NCI-H226 (cell line): ENCODE measurements around the gene AHRR.

Experiments used
- DNase-seq: peaks from one replicate; pipeline ENCODE4 v3.0.0-alpha.2; 2015

The AHRR gene

DNA sequence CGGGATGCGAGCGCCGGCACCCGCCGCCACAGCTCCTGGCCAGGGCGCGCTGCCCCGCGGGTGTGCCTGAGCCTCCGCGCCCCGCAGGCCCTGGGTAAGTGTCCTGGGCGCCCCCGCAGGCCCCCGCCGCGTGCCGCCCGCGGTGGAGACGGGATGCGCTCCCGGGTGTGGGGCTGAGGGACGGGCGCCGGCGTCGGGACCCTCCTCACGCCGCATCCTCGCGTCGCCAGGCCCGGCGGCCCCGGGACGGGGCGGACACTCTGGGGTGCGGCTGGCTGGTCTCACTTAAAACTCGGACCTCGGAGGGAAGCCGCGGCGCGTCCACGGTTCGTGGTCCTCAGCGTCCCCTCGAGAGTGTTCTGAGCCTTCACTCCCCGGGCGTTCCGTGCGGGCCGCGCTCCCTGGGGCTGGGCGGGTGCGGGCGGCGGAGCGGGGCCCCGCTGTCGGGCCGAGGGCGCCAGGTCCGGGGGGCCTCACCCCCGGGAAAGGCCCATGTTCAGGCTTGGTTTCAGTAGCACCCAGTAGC is 275 bp downstream of the AHRR start:
- no peak for DNase-seq

DNA sequence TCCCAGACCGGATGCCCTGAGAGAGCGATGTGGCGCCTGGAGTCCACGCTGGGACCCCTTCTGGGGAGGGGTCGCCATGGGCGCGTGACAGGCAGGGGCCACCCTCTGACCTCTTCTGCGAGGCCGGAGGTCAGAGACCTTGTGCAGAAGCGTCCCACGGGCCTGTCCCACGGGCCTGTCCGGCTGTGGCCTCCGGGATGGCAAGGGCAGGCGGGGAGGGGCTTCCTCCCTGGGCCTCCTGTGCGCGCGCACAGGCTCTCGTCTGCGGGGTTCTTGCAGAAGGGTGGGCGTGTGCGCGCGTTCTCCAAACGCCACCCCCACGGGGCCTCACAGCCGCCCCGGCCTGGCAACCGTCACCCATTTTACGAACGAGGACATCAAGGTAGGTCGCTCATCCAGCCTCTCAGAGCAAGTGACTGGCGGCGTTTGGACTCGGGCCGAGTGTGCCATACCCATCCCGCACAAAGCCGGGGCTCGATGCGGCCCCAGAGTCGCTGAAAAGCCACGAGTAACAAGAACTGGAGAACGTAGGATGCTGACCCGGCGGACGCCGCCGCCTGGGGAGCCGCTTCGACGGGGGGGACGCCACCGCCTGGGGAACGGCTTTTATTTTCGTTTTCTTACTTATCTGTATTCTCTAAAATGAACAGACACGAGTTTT is 897 bp downstream of the AHRR start:
- DNase-seq, result no peak

DNA sequence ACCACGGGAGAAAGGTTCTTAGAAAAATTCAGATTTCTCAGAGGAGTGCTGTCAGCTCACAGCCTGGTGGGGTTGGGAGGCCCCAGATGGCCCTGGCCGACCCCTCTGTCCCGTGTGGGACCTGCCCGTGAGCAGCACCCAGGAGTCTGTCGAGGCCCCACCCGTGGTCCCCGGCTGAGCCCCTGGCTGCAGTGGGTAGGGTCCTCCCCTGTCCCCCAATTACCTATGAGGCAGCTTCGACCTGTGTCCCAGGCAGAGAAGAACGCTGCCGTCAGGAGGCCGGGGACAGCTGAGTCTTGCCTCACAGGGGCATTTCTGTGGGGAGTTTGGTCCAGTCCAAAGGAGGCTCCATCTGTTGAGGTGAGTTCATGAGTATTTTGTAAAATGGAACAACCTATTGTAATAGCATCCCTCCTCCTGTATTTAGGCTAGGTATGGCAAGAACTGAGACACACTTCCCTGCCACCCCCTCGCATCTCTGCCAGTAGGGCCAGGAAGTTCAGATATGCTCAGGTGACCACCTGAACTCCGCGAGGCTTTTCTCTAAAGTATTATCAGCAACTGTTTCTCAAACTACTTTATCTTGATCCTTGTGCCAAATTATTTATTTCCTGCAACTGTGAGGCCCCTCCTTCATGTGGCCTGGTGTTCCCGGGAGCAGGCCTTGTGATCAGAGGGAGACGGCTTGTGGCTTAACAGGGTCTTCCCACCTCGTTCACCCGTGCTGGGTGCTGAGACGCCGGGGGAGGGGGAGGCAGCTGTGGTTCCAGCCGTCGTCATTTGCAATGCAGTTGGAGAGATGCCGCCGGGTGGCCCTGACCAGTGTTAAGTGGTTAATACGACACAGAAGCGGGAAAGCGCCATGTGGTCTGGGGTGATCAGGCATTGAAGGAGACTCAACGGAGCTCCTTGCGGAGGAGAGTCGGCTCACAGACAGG is 1.7 kb downstream of the AHRR start:
- no peak for DNase-seq

DNA sequence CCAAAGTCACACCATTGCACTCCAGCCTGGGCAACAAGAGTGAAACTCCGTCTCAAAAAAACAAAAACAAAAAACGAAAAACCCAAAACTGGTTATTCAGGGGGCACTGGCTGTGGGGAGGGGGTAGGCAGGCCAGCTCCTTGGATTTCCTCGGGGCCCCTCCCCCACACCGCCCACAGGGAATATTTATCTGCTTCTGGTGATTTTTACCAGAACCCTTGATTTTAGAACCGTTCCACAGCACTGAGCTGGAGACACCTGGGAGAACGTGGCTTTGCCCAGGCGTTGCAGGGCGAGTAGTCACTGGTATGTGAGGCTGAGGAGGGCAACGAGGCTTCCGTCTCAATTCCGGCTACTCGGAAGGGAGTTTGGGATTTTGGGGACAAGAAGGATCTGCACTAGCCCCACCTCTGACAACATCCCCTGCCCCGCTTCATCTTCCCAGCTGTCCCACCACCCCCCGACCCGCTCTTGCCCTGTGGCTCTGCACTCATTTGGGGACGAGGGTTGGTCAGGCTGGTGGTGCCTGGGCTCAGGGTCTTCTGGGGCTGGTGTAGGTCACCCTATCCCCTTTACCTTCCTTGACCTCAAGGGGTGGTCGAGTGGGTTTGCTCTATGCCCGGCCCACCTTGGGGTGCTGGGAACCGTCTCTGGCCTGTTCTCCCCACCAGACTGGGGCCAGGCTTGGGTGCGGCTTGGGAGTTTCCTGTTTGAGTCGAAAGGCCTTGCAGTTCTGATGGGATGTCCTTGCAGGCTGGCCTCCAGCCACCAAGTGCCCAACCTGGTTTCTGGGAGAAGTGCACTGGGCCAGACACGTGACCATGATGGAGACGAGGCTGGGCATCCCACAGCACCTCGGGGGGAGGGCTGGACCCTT is 3.5 kb downstream of the AHRR start:
- DNase-seq, result no peak

DNA sequence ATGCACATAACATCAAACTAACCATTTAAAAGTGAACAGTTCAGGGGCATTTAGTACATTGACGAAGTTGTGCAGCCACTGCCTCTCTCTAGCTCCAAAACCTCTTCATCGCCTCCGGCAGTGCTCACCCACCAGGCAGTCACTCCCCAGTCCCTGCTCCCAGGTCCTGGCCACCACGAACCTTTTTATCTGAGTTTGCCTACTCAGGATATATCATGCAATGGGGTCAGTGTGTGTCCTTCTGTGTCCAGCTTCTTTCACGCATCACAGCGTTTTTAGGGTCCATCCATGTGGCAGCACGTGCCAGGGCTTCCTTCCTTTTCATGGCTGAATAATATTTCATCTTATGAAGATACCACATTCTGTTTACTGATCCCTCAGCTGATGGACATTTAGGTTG is 4.6 kb downstream of the AHRR start:
- no peak for DNase-seq

DNA sequence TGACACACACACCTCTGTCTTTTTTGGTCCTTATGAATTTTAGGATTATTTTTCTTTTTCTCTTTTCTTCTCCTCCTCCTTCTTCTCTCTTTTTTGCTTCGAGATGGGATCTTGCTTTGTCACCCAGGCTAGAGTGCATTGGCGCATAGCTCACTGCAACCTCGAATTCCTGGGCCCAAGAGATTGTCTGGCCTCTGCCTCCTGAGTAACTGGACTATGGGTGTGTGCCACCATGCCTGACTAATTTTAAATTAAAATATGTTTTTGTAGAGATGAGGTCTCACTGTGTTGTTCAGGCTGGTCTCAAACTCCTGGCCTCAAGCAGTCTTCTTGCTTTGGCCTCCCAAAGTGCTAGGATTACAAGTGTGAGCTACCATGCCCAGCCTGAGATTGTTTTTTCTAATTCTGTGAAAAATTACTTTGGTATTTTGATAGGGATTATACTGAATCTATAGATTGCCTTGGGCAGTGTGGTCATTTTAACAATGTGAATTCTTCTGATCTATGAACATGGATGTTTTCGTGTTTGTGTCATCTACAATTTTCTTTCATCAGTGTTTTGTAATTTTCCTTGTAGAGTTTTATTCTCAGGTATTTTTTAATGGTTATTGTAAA is 7.7 kb downstream of the AHRR start:
- peak; percentile 16 for DNase-seq

DNA sequence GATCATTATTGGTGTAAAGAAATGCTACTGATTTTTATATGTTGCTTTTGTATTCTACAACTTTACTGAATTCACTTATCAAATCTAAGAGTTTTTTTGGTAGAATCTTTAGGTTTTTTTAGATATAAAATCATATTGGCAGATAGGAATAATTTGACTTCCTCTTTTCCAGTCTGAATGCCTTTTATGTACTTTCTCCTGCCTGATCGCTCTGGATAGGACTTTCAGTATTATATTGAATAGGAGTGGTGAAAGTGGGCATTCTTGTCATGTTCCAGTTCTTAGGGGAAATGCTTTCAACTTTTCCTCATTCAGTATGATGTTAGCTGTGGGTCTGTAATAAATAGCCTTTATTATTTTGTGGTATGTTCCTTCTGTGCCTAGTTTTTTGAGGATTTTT is 8.3 kb downstream of the AHRR start:
- no peak for DNase-seq

DNA sequence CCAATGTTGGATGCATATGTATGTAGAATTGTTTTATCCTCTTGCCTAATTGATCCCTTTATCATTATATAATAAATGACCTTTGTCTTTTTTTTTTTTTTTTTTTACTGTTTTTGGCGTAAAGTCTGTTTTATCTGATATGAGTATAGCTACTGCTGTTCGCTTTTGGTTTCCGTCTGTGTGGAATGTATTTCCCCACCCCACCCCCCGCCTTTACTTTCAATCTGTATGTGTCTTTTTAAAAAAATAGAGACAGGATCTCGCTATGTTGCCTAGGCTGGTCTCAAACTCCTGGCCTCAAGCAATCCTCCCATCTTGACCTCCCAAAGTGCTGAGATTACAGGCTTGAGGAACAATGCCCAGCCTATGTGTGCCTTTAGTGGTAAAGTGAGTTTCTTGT is 11.3 kb downstream of the AHRR start:
- DNase-seq, result no peak

DNA sequence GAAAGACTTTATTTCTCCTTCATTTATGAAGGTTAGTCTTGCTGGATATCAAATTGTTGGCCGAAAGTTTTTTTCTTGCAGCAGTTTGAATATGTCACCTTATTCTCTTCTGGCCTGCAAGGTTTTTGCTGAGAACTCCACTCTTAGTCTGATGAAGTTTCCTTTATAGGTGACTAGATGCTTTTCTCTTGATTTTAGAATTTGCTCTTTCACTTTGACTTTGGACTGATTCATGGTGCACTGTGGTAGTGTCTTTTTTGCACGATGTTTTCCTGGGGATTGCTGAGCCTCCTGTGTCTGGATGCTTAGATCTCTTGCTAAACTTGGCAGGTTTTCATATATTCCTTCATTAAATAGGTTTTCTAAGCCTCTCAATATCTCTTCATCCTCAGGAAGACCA is 12.4 kb downstream of the AHRR start:
- no peak for DNase-seq

DNA sequence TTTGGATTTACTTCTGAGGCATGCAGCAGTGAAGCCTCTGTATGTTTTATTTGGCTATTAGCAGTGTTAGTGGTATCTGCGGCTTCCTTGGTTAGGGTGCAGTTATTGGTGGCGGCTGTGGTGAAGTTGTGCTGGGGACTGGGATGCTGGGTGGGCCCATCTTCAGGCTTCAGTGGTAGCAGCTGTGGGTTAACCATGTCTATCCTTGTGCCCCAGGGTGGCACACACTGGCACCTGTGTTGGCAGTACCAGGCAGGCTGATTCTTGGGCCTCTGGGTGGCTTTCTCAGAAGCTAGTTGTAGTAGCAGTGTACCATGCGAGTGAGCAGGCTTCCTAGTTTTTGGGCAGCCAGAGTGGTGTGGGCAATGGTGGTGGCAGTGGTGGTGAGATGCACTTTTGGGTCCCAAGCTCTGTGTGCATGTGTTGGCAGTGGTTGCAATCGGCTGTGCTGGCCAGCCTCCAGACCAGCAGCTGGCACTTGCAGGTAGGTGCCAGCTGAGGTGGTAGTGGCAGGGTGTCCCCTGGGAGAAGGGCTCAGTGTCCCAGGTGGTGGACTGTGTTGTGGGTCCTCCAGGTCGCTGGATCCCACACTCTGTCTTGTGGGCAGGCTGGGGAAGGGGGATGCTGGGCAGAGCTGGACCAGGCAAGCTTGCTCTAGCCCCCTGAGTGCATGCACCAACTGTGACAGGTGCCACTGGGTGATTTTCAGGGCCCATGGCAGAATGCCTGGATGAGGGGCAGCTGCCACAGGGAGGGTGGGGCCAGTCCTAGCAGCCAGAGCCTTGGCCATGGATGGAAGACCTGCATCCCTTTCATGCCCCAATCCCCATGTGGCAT is 13.6 kb downstream of the AHRR start:
- DNase-seq, result no peak

DNA sequence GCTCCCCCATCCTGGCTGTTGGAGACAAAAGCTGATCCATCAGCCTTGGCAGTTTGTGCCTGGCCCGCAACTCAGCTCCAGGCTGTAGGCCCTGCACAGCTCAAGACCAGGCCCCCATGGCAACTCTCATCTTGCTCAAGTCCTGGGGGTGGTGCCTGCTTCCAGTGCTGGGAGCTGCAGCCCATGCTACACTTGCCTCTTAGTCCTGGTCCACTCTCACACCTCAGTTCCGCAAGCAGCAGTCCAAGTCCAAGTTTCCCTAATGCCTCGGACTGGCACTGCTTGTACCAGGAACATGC is 14.2 kb downstream of the AHRR start:
- no peak for DNase-seq

DNA sequence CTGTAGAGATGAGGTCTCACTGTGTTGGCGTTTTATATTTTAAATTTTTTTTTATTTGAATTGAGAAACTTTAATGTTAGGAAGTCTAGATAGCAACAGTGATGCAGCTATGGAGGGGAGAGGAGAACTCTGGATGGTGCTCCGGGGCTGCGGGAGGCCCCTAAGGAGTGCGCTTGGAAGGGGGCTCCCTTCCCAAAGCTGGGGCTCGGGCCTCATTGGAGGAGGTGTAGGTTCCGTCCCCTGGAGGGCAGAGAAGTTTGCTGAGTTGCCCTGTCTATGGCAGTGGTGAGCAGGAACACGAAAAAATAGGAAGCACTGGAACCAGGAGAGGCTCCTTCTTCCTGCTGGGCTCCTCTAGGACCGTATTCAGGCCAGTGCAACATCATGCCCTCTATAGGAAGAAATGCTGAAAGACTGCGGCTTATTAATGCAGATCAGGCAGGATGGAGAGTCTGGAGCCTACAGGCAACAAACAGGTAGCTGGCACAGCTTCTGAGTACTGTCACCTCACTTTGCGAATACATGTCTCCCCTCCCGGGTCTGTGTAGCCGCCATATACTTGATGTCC is 16.1 kb downstream of the AHRR start:
- DNase-seq, result peak; percentile 39

DNA sequence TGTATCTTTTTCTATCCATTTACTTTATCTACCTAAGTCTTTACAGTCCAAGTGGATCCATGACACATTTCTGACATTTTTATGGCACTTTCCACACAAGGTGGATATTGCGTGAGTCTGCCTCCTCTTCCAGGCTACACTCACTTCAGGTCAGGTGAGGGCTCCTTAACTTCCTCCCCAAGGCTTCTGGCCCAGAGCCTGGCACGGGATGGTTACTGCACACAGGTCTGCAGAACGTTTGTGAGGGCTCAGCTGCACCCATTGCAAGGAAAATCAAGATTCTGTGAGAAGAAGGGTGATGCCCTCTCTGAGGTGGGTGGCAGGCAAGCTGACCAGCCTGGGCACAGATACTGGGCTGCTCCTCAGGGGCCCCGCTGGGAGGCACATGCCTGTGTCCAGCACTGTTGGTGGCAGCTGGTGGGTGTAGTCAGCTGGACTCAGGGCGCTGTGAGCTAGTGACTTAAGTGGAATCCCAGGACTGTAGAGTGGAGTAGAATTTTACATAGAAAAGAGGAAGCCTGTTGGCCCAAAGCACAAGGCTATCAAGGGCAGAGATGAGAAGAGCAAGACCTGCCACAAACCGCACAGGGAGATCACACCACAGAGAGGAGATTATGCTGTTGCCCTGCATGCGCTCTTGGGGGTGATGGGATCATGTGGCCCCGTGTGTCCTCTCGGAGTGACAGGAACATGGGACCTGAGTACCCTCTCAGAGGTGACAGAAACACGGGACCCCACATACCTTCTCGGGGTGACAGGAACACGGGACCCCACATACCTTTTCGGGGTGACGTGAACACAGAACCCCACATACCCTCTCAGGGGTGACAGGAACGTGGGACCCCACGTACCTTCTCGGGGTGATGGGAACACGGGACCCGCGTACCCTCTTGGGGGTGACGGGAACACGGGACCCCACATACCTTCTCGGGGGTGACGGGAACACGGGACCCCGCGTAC is 21.3 kb downstream of the AHRR start:
- no peak for DNase-seq

DNA sequence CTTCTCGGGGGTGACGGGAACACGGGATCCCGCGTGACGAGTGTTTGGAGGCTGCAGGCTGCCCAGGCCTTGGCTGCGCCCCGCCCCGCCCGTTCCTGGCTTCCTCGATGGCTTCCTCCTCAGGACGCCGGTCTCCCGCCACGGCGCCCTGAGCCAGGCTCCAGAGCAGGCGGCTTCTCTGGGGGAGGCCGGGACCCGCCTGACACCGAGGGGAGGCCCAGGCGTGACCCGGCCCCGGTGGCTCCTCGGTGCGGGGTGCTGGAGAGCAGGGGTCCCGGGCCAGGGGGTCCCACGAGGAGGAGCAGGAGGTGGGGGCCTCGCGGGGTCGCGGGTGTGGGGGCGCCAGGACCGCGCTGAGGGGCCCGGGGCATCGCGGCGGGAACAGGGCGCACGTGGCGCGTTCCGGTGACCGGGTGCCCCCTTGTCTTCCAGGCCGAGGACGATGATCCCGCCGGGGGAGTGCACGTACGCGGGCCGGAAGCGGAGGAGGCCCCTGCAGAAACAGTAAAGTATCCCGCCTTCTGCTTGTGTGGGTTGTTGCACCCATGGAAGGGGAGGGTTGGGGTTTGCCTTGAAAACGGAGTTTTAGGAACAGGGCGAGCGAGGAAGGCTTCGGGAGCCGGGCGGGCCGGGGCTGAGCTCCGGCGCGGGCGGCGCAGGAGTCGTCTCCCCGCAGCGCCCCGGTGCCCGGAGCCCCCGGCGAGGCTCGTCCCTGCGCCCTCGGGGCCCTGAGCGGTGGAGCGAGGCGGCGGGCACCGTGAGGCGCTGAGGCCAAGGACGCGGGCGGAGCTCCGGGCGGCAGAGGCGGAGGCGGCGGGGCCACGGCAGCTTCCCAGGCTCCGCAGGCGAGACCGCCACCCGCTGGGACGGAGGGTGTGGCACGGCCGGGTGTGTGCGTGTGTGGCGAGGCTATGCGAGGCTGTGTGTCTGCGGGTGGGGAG is 22.2 kb downstream of the AHRR start:
- DNase-seq, result no peak

DNA sequence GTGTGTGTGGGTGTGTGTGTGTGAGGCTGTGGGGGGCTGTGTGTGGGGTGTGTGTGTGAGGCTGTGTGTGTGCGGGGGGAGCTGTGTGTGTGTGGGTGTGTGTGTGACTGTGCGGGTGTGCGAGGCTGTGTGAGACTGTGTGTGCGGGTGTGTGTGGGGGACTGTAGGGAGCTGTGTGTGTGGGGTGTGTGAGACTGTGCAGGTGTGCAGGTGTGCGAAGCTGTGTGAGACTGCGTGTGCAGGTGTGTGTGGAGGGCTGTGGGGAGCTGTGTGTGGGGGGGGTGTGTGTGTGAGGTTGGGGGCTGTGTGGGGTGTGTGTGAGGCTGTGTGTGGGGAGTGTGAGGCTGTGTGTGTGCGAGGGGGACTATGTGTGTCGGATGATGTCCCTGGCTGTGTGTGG is 23.2 kb downstream of the AHRR start:
- DNase-seq, result no peak

DNA sequence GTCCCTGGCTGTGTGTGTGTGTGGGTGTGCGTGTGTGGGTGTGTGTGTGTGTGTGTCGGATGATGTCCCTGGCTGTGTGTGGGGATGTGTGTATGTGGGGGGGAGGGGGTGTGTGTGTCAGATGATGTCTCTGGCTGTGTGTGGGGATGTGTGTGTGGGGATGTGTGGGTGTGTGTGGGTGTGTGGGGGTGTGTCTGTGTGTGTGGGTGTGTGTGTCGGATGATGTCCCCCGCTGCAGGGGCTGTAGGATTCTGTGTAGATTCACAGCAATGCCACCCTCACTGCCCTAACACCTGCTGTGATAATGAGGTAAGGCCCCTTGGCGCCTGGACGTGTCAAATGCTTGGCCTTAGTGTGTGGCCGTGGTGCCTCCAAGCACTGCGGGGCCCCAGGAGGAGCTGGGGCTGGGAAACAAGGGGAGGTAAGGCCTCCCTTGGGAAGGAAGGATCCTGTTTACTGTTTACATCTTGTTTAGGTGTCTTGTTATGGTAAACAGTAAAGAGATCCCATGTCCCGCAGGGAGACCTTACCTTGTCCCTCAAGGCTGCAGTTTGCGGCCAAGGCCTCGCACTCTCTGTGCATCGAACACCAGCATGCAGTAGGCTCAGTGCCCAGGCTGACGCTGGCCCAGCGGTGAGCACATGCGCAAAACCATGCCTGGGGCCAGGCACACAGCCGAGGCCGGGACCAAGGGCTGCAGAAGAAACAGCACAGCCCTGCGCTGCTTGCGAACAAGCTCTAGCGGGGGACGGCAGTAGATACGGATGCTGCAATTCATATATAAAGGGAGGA is 24.1 kb downstream of the AHRR start:
- no peak for DNase-seq

DNA sequence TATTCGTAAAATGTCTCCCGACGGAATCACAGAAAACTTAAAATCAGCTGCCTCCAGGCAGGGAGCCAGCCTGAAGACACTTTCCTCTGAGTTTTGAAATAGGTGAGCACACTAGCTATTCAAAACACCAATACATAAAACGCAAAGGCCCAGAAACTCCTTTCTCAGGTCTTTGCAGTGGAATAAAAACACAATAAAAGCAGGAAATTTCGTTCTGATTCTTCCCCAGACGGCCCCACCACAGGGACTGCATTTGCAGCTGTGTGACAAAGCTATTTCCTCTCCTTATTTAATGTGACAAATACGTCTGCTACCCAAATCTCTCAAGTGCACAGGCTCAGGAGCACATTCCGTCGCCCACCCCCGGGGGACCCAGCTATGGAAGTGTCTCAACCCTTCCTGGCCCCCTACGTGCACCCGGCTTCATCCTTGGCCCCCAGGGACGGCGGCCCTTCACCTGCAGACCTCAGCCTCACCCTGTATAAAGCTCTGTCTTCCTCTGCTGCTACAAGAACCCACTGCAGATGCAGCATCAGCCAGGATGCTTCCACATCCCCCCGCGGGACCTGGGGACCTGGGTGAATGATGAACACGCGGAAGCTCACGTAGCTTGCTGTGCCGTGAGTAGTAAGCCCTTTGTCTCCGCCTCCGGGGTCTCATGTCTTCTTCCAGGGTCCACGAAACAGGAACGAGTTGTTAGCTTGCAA is 24.9 kb downstream of the AHRR start:
- DNase-seq, result no peak
